GM12872 (cell line): Measurements from ENCODE around the gene RPN2.

ENCODE experiments used
- CTCF ChIP-seq: IDR thresholded peaks from 3 replicates; pipeline ENCODE4 v1.5.1; 2011; ENCODE audit warnings: low read depth, mild to moderate bottlenecking, low read length, moderate library complexity; ENCODE audit not compliant: insufficient read depth

Gene RPN2

GRCh38 chr20:37220731-37221130 lies 41.6 kb downstream of the RPN2 start:
- no peak for TF ChIP-seq CTCF

GRCh38 chr20:37222086-37222485 lies 43.0 kb downstream of the RPN2 start:
- TF ChIP-seq CTCF: no peak

- TF ChIP-seq CTCF: no peak
Measured at GRCh38 chr20:37223053-37223452, 43.9 kb downstream of the RPN2 start.

GRCh38 chr20:37225146-37225545 lies 46.0 kb downstream of the RPN2 start:
- no peak for TF ChIP-seq CTCF

GRCh38 chr20:37226889-37227288 lies 47.8 kb downstream of the RPN2 start:
- TF ChIP-seq CTCF: no peak

- TF ChIP-seq CTCF: no peak
Measured at GRCh38 chr20:37228082-37228481, 49.0 kb downstream of the RPN2 start.

GRCh38 chr20:37228656-37229055 lies 49.5 kb downstream of the RPN2 start:
- TF ChIP-seq CTCF: no peak

- TF ChIP-seq CTCF: no peak
Measured at GRCh38 chr20:37229357-37229756, 50.2 kb downstream of the RPN2 start.
